NOMO-1 treated with DMSO at 0.1 percent for 48 hours (cell line): ENCODE measurements around the gene MUC2.

ENCODE experiments used
- DNase-seq: peaks from one replicate; lab custom pipeline; 2025; ENCODE audit not compliant: unreplicated experiment; lab: John Stamatoyannopoulos, UW

MUC2 gene

GRCh38 chr11:1074244-1075221, at the start of gene MUC2:
TSS of gene MUC2 (plus strand) at chr11:1074874.
- DNase-seq, result no peak

- no peak for DNase-seq
These were observed 49.1 kb upstream of the MUC2 start for GRCh38 chr11:1025410-1026162.

- DNase-seq, result no peak
These were observed 48.6 kb upstream of the MUC2 start for GRCh38 chr11:1026163-1026450.

- no peak for DNase-seq
These were observed 47.8 kb upstream of the MUC2 start for GRCh38 chr11:1026641-1027482.

GRCh38 chr11:1027483-1028290, 47.0 kb upstream of the MUC2 start:
- no peak for DNase-seq

- no peak for DNase-seq
These were observed 46.5 kb upstream of the MUC2 start for GRCh38 chr11:1028291-1028540.

- DNase-seq, result no peak
These were observed 46.1 kb upstream of the MUC2 start for GRCh38 chr11:1028616-1029015.

GRCh38 chr11:1029051-1029450, 45.6 kb upstream of the MUC2 start:
- no peak for DNase-seq

GRCh38 chr11:1029654-1030053, 45.0 kb upstream of the MUC2 start:
- DNase-seq, result no peak

- DNase-seq, result no peak
These were observed 44.6 kb upstream of the MUC2 start for GRCh38 chr11:1030086-1030485.

GRCh38 chr11:1030556-1030955, 44.1 kb upstream of the MUC2 start:
- DNase-seq, result no peak

- no peak for DNase-seq
These were observed 43.4 kb upstream of the MUC2 start for GRCh38 chr11:1031121-1031899.

GRCh38 chr11:1032310-1032891, 42.3 kb upstream of the MUC2 start:
- no peak for DNase-seq

- DNase-seq, result no peak
These were observed 41.5 kb upstream of the MUC2 start for GRCh38 chr11:1033016-1033798.

GRCh38 chr11:1034001-1034400, 40.7 kb upstream of the MUC2 start:
- DNase-seq, result no peak

- no peak for DNase-seq
These were observed 40.0 kb upstream of the MUC2 start for GRCh38 chr11:1034456-1035295.

GRCh38 chr11:1035577-1036283, 38.9 kb upstream of the MUC2 start:
- DNase-seq, result no peak
